ENCODE data around the gene TMC7. TPM values are rescaled to one million over a fixed set of nuclear protein-coding genes. Genes with fewer than 3 reads are reported as not detected.
A peak's percentile ranks its signal among the peaks of the same experiment; 100 is the strongest.

TMC7 gene
- total and polyA plus RNA-seq, 2 of the 13 experiments (the other 11 are each of a cell fraction or from before 2014, with no cell fraction given) = 1.2 to 5.1 TPM

DNA sequence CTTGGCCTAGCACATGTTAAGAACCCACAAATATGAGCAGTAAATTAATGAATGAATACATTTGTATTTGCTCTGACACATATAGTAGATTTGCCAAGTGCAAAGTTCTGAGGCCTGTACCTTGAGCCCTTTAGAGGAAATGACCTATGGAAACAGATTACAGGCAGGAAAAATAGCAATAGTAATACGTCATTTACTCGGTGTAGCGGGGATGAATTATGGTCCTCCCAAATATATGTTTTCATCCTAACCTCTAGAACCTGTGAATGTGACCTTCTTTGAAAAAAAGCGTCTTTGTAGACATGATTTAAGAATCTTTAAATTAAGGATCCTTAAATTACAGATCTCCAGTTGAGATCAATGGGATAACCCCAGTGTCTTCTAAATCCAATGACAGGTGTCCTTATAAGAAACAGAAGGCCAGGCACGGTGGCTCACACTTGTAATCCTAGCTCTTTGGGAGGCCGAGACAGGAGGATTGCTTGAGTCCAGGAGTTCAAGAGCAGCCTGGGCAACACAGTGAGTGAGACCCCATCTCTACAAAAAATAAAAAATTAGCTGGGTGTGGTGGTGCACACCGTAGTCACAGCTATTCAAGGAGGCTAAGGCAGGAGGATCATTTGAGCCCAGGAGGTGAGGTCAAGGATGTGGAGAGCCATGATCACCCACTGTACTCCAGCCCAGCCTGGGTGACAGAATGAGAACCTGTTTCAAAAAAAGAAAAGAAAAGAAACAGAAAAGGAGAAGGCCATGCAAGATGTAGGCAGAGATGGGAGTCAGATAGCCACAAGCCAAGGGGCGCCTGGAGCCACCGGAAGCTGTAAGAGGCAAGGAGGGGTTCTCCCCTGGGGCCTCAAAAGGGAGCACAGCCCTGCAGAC is 124.9 kb downstream of the TMC7 start (continued):
- TF ChIP-seq BRCA1 (CRISPR knock-in tag; IDR thresholded peaks at IDR 0.05) (0 out of 2 replicates have a peak, but pooled peaks have one; percentile 35), SP2 (CRISPR knock-in tag; IDR thresholded peaks at IDR 0.05) (0 out of 2 replicates have a peak, but pooled peaks have one; percentile 9), SIN3B (IDR thresholded peaks at IDR 0.05; ENCODE audit: low read length) (no peak), ZNF160 (CRISPR knock-in tag; IDR thresholded peaks at IDR 0.05) (no peak), ZNF605 (CRISPR knock-in tag; IDR thresholded peaks at IDR 0.05) (peak; percentile 63), KMT2A (CRISPR knock-in tag; IDR thresholded peaks at IDR 0.05) (no peak), ZNF460 (CRISPR knock-in tag; IDR thresholded peaks at IDR 0.05; ENCODE audit: borderline replicate concordance) (peak; percentile 48), ZNF232 (CRISPR knock-in tag; IDR thresholded peaks at IDR 0.05; ENCODE audit: borderline replicate concordance) (no peak), STAG1 (CRISPR knock-in tag; IDR thresholded peaks at IDR 0.05) (no peak), RAD51 (IDR thresholded peaks at IDR 0.05; ENCODE audit: borderline replicate concordance) (no peak), MIER2 (CRISPR knock-in tag; IDR thresholded peaks at IDR 0.05) (0 out of 2 replicates have a peak, but pooled peaks have one; percentile 3), ZNF839 (CRISPR knock-in tag; IDR thresholded peaks at IDR 0.05; ENCODE audit: borderline replicate concordance) (no peak), ETV6 (CRISPR knock-in tag; conservative IDR thresholded peaks at IDR 0.05) (peak; percentile 17; the same call in 1 of the 2 replicates), RBFOX2 (IDR thresholded peaks at IDR 0.05; ENCODE audit: low read depth, low read length) (0 out of 2 replicates have a peak, but pooled peaks have one; percentile 20), ZNF205 (CRISPR knock-in tag; IDR thresholded peaks at IDR 0.05) (peak; percentile 8; the same call in 1 of the 2 replicates), ADNP (CRISPR knock-in tag; IDR thresholded peaks at IDR 0.05) (peak; percentile 73; the same call in 1 of the 2 replicates), ELF3 (CRISPR knock-in tag; IDR thresholded peaks at IDR 0.05) (peak; percentile 88), ZC3H4 (CRISPR knock-in tag; IDR thresholded peaks at IDR 0.05; ENCODE audit: borderline replicate concordance) (no peak), ZSCAN29 (CRISPR knock-in tag; conservative IDR thresholded peaks at IDR 0.05) (peak; percentile 11; the same call in 1 of the 2 replicates)
- TF ChIP-seq, protein P1, sequence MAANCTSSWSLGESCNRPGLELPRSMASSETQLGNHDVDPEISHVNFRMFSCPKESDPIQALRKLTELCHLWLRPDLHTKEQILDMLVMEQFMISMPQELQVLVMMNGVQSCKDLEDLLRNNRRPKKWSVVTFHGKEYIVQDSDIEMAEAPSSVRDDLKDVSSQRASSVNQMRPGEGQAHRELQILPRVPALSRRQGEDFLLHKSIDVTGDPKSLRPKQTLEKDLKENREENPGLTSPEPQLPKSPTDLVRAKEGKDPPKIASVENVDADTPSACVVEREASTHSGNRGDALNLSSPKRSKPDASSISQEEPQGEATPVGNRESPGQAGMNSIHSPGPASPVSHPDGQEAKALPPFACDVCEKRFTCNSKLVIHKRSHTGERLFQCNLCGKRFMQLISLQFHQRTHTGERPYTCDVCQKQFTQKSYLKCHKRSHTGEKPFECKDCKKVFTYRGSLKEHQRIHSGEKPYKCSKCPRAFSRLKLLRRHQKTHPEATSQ (CRISPR knock-in tag; IDR thresholded peaks at IDR 0.05; ENCODE audit: borderline replicate concordance) = peak; percentile 69; the same call in 1 of the 2 replicates
- TF ChIP-seq, protein P2, sequence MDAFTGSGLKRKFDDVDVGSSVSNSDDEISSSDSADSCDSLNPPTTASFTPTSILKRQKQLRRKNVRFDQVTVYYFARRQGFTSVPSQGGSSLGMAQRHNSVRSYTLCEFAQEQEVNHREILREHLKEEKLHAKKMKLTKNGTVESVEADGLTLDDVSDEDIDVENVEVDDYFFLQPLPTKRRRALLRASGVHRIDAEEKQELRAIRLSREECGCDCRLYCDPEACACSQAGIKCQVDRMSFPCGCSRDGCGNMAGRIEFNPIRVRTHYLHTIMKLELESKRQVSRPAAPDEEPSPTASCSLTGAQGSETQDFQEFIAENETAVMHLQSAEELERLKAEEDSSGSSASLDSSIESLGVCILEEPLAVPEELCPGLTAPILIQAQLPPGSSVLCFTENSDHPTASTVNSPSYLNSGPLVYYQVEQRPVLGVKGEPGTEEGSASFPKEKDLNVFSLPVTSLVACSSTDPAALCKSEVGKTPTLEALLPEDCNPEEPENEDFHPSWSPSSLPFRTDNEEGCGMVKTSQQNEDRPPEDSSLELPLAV (CRISPR knock-in tag; conservative IDR thresholded peaks at IDR 0.05; ENCODE audit: low read depth) = no peak
- TF ChIP-seq, protein P3, sequence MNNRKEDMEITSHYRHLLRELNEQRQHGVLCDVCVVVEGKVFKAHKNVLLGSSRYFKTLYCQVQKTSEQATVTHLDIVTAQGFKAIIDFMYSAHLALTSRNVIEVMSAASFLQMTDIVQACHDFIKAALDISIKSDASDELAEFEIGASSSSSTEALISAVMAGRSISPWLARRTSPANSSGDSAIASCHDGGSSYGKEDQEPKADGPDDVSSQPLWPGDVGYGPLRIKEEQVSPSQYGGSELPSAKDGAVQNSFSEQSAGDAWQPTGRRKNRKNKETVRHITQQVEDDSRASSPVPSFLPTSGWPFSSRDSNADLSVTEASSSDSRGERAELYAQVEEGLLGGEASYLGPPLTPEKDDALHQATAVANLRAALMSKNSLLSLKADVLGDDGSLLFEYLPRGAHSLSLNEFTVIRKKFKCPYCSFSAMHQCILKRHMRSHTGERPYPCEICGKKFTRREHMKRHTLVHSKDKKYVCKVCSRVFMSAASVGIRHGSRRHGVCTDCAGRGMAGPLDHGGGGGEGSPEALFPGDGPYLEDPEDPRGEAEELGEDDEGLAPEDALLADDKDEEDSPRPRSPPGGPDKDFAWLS (CRISPR knock-in tag; IDR thresholded peaks at IDR 0.05; ENCODE audit: borderline replicate concordance) = no peak
- TF ChIP-seq, protein P4, sequence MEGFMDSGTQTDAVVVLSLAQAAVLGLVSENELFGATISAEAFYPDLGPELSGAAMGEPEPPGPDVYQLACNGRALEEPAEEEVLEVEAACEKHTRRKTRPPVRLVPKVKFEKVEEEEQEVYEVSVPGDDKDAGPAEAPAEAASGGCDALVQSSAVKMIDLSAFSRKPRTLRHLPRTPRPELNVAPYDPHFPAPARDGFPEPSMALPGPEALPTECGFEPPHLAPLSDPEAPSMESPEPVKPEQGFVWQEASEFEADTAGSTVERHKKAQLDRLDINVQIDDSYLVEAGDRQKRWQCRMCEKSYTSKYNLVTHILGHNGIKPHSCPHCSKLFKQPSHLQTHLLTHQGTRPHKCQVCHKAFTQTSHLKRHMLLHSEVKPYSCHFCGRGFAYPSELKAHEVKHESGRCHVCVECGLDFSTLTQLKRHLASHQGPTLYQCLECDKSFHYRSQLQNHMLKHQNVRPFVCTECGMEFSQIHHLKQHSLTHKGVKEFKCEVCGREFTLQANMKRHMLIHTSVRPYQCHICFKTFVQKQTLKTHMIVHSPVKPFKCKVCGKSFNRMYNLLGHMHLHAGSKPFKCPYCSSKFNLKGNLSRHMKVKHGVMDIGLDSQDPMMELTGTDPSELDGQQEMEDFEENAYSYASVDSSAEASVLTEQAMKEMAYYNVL (CRISPR knock-in tag; IDR thresholded peaks at IDR 0.05; ENCODE audit: borderline replicate concordance) = 0 out of 2 replicates have a peak, but pooled peaks have one; percentile 55
